ENCODE results near the gene SHBG.
"Not testable (repeated sequence)": the region's sequence is repeated elsewhere in the genome, so short reads cannot be mapped to it uniquely, and the experiment has no call there.

Gene SHBG

DNA sequence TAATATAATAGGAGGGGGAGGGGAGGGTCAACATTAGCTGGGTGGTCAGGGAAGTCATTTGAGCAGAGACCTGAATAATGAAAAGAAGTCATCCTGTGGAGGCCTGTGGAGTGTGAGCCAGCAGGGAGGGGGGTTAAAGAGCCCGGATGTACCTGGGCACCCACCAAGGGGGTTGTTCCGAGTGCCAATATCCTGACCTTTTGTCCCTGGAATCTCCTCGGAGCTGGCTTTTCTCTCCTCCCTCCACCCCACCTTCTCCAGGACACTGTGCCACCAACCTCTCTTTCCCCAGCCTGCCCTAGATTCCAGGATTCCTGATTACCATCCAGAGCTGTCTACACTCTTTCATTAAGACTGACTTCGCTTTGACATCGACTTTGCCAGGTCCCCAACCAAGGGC is 6.2 kb downstream of the SHBG start:
- TF ChIP-seq, protein P1, sequence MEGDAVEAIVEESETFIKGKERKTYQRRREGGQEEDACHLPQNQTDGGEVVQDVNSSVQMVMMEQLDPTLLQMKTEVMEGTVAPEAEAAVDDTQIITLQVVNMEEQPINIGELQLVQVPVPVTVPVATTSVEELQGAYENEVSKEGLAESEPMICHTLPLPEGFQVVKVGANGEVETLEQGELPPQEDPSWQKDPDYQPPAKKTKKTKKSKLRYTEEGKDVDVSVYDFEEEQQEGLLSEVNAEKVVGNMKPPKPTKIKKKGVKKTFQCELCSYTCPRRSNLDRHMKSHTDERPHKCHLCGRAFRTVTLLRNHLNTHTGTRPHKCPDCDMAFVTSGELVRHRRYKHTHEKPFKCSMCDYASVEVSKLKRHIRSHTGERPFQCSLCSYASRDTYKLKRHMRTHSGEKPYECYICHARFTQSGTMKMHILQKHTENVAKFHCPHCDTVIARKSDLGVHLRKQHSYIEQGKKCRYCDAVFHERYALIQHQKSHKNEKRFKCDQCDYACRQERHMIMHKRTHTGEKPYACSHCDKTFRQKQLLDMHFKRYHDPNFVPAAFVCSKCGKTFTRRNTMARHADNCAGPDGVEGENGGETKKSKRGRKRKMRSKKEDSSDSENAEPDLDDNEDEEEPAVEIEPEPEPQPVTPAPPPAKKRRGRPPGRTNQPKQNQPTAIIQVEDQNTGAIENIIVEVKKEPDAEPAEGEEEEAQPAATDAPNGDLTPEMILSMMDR (IDR thresholded peaks at IDR 0.05; ENCODE audit: extremely low read depth, missing control alignments): no peak
- DNase-seq (ENCODE audit: low spot score): no peak

DNA sequence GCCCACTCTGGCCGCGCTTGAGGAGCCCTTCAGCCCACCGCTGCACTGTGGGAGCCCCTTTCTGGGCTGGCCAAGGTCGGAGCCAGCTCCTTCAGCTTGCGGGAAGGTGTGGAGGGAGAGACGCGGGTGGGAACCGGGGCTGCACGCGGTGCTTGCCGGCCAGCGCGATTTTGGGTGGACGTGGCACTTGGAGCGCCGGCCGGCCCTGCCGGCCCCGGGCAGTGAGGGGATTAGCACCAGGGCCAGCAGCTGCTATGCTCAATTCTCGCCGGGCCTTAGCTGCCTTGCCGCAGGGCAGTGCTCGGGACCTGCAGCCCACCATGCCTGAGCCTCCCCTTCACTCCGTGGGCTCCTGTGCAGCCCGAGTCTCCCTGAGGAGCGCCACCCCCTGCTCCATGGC is 10.8 kb downstream of the SHBG start:
- TF ChIP-seq, protein P1 (IDR thresholded peaks at IDR 0.05; ENCODE audit: extremely low read depth, missing control alignments): no peak
- DNase-seq (ENCODE audit: low spot score): no peak

DNA sequence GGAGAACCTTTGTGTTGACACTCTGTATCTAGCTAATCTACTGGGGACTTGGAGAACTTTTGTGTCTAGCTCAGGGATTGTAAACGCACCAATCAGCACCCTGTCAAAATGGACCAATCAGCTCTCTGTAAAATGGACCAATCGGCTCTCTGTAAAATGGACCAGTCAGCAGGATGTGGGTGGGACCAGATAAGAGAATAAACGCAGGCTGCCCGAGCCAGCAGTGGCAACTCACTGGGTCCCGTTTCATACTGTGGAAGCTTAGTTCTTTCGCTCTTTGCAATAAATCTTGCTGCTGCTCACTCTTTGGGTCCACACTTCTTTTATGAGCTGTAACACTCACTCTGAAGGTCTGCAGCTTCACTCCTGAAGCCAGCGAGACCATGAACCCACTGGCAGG is 11.7 kb downstream of the SHBG start:
- not testable (repeated sequence) for DNase-seq (ENCODE audit: low spot score)

DNA sequence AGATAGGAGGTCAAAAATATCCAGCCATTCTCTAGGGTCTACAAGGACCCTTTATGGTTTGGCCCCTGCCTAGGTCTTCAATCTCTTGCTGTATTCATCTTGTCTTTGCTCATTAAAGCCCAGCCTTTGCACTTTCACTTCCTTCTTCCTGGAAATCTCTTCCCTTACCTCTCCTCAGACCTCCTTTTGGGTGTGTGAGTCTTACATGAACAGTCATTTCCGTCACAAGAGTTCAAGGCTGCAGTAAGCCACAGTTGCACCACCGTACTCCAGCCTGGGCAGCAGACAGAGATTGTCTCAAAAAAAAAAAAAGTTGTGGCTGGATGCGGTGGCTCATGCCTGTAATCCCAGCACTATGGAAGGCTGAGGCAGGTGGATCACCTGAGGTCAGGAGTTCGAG is 14.8 kb downstream of the SHBG start:
- no peak for DNase-seq (ENCODE audit: low spot score)
- TF ChIP-seq, protein P1 (IDR thresholded peaks at IDR 0.05; ENCODE audit: extremely low read depth, missing control alignments): no peak

DNA sequence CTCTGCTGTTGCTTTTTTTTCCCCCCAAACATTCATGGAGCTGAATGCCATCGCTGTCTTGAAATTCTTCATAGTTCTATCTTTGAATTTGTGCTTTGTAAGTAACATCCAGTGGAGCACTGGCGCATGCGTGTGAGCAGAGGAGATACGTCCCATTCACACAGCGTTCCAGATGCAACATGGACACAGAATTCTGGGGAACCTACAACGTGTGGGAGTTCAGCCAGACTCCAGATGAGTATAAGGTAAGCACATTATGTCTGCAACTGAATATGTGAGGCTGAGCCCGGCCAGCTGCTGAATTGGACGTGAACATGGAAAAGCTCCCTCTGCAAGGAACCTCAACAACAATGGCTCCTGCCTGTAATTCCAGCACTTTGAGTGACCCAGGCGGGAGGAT is 16.5 kb downstream of the SHBG start:
- no peak for DNase-seq (ENCODE audit: low spot score)
- TF ChIP-seq, protein P1 (IDR thresholded peaks at IDR 0.05; ENCODE audit: extremely low read depth, missing control alignments): no peak

DNA sequence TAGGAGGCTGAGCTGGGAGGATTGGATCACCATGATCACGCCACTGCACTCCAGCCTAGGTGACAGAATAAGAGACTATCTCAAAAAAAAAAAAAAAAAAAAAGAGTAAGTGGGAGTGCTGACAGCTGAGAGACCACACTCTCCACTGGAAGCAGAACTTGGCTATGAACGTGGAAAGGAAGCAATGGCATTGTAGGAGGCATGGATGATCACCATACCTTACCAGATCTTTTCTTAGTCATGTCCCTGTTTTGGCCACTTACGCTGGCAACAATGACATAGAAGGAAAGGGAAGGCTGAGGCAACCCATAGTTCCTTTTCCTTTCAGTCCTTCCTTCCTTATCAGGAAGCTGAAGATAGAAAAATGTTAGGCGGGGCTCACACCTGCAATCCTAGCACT is 17.1 kb downstream of the SHBG start:
- no peak for DNase-seq (ENCODE audit: low spot score)
- TF ChIP-seq, protein P1 (IDR thresholded peaks at IDR 0.05; ENCODE audit: extremely low read depth, missing control alignments): no peak

DNA sequence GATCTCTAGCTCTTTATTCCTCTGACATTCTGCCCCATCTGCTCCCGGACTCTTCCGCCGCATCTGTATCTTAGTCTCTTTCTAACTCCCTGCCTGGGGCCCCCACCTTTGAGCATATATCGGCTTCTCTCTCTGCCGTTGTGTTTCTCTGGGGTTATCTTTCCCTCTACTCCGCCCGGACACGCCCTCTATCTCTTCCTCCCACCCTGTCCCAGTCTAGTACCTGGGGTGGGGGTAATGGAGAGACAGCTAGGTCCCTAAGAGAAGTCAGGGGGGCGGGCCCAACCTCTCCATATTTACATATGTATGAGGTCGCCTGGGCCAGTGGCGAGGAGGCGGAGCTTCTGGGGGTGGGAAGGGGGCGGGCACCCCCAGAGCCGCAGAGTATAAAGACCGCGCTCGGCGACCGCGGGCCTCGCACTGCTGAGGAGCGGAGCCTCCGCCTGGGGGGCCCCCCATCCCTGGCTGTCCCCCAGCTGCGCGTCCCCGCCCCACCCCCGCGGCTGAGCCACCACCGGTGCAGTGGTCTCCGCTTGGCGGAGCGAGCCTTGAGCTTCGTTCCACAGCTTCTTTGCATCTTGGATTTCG is 20.7 kb downstream of the SHBG start, which contains the start of gene ATP1B2:
Gene ATP1B2, plus strand, starts transcription at position 418 of the 588 bp plus-strand sequence. CDS start 593 bp downstream, outside the sequence.
- TF ChIP-seq, protein P1 (IDR thresholded peaks at IDR 0.05; ENCODE audit: extremely low read depth, missing control alignments): no peak
- DNase-seq (ENCODE audit: low spot score): peak; percentile 89

DNA sequence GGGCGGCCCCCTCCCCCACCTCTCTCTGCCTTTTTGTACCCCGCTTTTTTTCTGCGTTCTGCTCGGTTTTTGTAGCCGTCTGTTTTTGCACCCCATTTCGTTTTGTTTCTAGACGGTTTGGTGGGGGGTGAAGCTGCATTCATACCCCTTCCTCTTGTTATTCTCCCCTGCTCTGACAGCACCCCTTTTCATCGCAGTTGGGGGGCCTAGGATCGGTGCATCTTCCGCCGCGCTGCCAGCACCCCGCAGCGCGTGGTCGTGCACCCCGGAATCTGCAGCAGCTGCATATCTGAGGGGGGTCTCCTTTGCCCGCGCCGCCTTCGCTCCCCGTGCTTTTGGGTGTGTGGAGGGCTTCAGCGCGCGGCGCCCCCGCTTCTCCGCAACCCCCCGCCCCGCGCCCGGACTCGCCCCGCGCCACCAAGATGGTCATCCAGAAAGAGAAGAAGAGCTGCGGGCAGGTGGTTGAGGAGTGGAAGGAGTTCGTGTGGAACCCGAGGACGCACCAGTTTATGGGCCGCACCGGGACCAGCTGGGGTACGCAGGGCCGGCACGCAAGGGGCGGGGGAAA is 21.2 kb downstream of the SHBG start:
- peak; percentile 42 for DNase-seq (ENCODE audit: low spot score)
- TF ChIP-seq, protein P1 (IDR thresholded peaks at IDR 0.05; ENCODE audit: extremely low read depth, missing control alignments): no peak
